NK-92 (cell line): ENCODE results near the gene PAX7.

Source experiments
- DNase-seq: peaks from one replicate; lab custom pipeline; 2025; ENCODE audit not compliant: unreplicated experiment; lab: John Stamatoyannopoulos, UW

The PAX7 gene

GRCh38 chr1:18618546-18619466 is 11.8 kb upstream of the PAX7 start:
- no peak for DNase-seq

- DNase-seq = no peak
These were observed 11.2 kb upstream of the PAX7 start for GRCh38 chr1:18619467-18619835.

GRCh38 chr1:18628511-18628910 is 2.1 kb upstream of the PAX7 start:
- DNase-seq = no peak

- no peak for DNase-seq
These were observed 761 bp upstream of the PAX7 start for GRCh38 chr1:18629659-18630510.

GRCh38 chr1:18631496-18632217 is 1.0 kb downstream of the PAX7 start:
- no peak for DNase-seq

GRCh38 chr1:18632218-18632588 is 1.6 kb downstream of the PAX7 start:
- no peak for DNase-seq

- no peak for DNase-seq
These were observed 2.3 kb downstream of the PAX7 start for GRCh38 chr1:18632783-18633421.

GRCh38 chr1:18633422-18634155 is 2.9 kb downstream of the PAX7 start:
- DNase-seq = no peak

GRCh38 chr1:18634276-18634675 is 3.6 kb downstream of the PAX7 start:
- DNase-seq = no peak

- no peak for DNase-seq
These were observed 4.5 kb downstream of the PAX7 start for GRCh38 chr1:18635070-18635577.

GRCh38 chr1:18635891-18636595 is 5.4 kb downstream of the PAX7 start:
- no peak for DNase-seq

GRCh38 chr1:18636596-18637508 is 6.2 kb downstream of the PAX7 start:
- DNase-seq = no peak

GRCh38 chr1:18637511-18637960 is 6.9 kb downstream of the PAX7 start:
- DNase-seq = no peak

GRCh38 chr1:18637962-18638834 is 7.6 kb downstream of the PAX7 start:
- DNase-seq = no peak

GRCh38 chr1:18638835-18639364 is 8.3 kb downstream of the PAX7 start:
- DNase-seq = no peak

- DNase-seq = no peak
These were observed 8.9 kb downstream of the PAX7 start for GRCh38 chr1:18639368-18640055.
